OCI-LY1 (cell line): ENCODE results near the gene HDAC7.

Experiments
- H2AFZ ChIP-seq: fragments of 200-600 bp; sonication (generic), shearing (Covaris generic); 2 replicates; pipeline ENCODE4 v1.6.0; 2014; ENCODE audit warnings: antibody characterized with exemption, mild to moderate bottlenecking, low read length
- H3F3A ChIP-seq: fragments of 200-600 bp; sonication (generic), shearing (Covaris generic); 2 replicates; pipeline ENCODE4 v1.6.0; 2014; ENCODE audit warnings: mild to moderate bottlenecking, antibody characterized with exemption, low read length, moderate library complexity; ENCODE audit not compliant: insufficient read depth
- H3K27ac ChIP-seq: fragments of 200-600 bp; sonication (generic); 2 replicates; pipeline ENCODE4 v1.5.1; 2014; ENCODE audit warnings: low read length, mixed run types, mild to moderate bottlenecking, low read depth; ENCODE audit not compliant: poor library complexity, severe bottlenecking
- H3K27me3 ChIP-seq: fragments of 200-600 bp; sonication (generic); 2 replicates; pipeline ENCODE4 v1.6.0; 2014; ENCODE audit warnings: antibody characterized with exemption, mild to moderate bottlenecking, low read length, moderate library complexity; ENCODE audit not compliant: insufficient read depth
- H3K36me3 ChIP-seq: fragments of 200-600 bp; sonication (generic); 2 replicates; pipeline ENCODE4 v1.6.1; 2014; ENCODE audit warnings: mild to moderate bottlenecking, antibody characterized with exemption, low read length, moderate library complexity, mixed read lengths; ENCODE audit not compliant: insufficient read depth
- H3K4me1 ChIP-seq: fragments of 200-600 bp; sonication (generic); 2 replicates; pipeline ENCODE4 v1.5.1; 2014; ENCODE audit warnings: mild to moderate bottlenecking, low read length, moderate library complexity; ENCODE audit not compliant: insufficient read depth, severe bottlenecking
- H3K4me2 ChIP-seq: fragments of 200-600 bp; sonication (generic), shearing (Covaris generic); 2 replicates; pipeline ENCODE4 v1.6.1; 2014; ENCODE audit warnings: low read length
- H3K4me3 ChIP-seq: fragments of 200-600 bp; sonication (generic); 2 replicates; pipeline ENCODE4 v1.5.1; 2014; ENCODE audit warnings: low read length, low read depth, mild to moderate bottlenecking, mixed read lengths; ENCODE audit not compliant: poor library complexity, severe bottlenecking
- H3K79me2 ChIP-seq: fragments of 200-600 bp; shearing (Covaris generic); 2 replicates; pipeline ENCODE4 v1.6.1; 2016; ENCODE audit warnings: mixed run types, low read length, mixed read lengths; ENCODE audit not compliant: insufficient read depth
- H3K9ac ChIP-seq: fragments of 200-600 bp; sonication (generic), shearing (Covaris generic); 2 replicates; pipeline ENCODE4 v1.6.1; 2014; ENCODE audit warnings: mild to moderate bottlenecking, low read length, mixed read lengths
- H3K9me2 ChIP-seq: fragments of 200-600 bp; sonication (generic), shearing (Covaris generic); 2 replicates; pipeline ENCODE4 v1.6.1; 2014; ENCODE audit warnings: low read depth, mild to moderate bottlenecking, low read length, mixed read lengths
- H3K9me3 ChIP-seq: fragments of 200-600 bp; shearing (Covaris generic); 2 replicates; pipeline ENCODE4 v1.6.1; 2014; ENCODE audit warnings: low read length, mixed read lengths
- H4K20me1 ChIP-seq: fragments of 200-600 bp; sonication (generic), shearing (Covaris generic); 2 replicates; pipeline ENCODE4 v1.6.0; 2016; ENCODE audit warnings: mild to moderate bottlenecking, low read length; ENCODE audit not compliant: insufficient read depth
- EZH2 ChIP-seq: fragments of 200-600 bp; sonication (generic), shearing (Covaris generic); IDR thresholded peaks from 2 replicates; pipeline ENCODE4 v1.8.0; 2017; ENCODE audit warnings: borderline replicate concordance, mixed run types, mild to moderate bottlenecking, antibody characterized with exemption, low read length, moderate library complexity, mixed read lengths
- TF ChIP-seq, protein P1 (sequence below): fragments of 200-600 bp; sonication (generic), shearing (Covaris generic); IDR thresholded peaks from 2 replicates; pipeline ENCODE4 v1.5.1; 2017; ENCODE audit warnings: mild to moderate bottlenecking, antibody characterized with exemption, low read length, moderate library complexity, mixed read lengths

The HDAC7 gene

DNA sequence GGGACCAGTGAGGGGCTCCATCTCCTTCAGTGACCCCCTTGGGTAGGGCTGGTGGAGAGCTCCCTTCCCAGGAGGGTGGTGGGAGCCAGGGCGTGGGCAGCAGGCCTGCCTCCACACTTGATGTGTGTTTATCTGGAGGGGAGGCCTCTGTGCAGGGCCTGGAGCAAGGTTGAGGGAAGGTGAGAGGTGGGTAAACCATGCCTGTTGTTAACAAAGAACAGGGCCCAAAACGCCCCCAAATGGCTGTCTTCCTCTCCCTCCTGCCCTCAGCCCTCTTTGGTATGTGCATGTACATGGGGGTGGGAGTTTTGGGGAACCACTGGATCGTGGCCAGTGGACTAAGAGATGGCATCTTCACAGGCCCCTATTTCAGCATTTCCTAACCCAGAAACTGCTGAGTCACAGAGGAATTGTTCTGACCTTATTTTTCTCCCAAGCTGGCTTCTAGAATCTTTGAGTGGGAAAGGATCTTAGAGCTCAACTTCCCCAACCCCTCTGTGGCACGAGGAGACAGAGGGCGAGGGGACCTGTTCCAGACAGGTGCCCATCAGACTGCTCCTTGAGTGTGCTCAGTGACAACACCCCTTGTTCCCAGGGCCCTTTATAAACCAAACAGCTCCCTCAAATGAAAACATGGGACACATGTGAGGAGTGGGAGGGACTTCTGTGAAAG lies 43.1 kb downstream of the HDAC7 start:
- H2AFZ ChIP-seq, result no peak overlapping the region
- H3K9me3 ChIP-seq, result no peaks in the 10 kb centered on the region
- no peaks in the 10 kb centered on the region for H3K79me2 ChIP-seq
- TF ChIP-seq EZH2, result no peak
- TF ChIP-seq, protein P1, sequence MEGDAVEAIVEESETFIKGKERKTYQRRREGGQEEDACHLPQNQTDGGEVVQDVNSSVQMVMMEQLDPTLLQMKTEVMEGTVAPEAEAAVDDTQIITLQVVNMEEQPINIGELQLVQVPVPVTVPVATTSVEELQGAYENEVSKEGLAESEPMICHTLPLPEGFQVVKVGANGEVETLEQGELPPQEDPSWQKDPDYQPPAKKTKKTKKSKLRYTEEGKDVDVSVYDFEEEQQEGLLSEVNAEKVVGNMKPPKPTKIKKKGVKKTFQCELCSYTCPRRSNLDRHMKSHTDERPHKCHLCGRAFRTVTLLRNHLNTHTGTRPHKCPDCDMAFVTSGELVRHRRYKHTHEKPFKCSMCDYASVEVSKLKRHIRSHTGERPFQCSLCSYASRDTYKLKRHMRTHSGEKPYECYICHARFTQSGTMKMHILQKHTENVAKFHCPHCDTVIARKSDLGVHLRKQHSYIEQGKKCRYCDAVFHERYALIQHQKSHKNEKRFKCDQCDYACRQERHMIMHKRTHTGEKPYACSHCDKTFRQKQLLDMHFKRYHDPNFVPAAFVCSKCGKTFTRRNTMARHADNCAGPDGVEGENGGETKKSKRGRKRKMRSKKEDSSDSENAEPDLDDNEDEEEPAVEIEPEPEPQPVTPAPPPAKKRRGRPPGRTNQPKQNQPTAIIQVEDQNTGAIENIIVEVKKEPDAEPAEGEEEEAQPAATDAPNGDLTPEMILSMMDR, result no peak
- no peaks in the 10 kb centered on the region for H4K20me1 ChIP-seq
- H3K4me2 ChIP-seq, result no peak overlapping the region
- H3K27me3 ChIP-seq, result no peaks in the 10 kb centered on the region
- H3F3A ChIP-seq, result no peaks in the 10 kb centered on the region
- H3K4me1 ChIP-seq, result peaks cover 54% of the 10 kb centered on the region
- peak overlapping the region; percentile 5 for H3K27ac ChIP-seq
- H3K9me2 ChIP-seq, result no peaks in the 10 kb centered on the region
- H3K36me3 ChIP-seq, result peaks cover 4% of the 10 kb centered on the region; the same call in 1 of the 2 replicates
- no peak overlapping the region for H3K9ac ChIP-seq
- no peak overlapping the region for H3K4me3 ChIP-seq

DNA sequence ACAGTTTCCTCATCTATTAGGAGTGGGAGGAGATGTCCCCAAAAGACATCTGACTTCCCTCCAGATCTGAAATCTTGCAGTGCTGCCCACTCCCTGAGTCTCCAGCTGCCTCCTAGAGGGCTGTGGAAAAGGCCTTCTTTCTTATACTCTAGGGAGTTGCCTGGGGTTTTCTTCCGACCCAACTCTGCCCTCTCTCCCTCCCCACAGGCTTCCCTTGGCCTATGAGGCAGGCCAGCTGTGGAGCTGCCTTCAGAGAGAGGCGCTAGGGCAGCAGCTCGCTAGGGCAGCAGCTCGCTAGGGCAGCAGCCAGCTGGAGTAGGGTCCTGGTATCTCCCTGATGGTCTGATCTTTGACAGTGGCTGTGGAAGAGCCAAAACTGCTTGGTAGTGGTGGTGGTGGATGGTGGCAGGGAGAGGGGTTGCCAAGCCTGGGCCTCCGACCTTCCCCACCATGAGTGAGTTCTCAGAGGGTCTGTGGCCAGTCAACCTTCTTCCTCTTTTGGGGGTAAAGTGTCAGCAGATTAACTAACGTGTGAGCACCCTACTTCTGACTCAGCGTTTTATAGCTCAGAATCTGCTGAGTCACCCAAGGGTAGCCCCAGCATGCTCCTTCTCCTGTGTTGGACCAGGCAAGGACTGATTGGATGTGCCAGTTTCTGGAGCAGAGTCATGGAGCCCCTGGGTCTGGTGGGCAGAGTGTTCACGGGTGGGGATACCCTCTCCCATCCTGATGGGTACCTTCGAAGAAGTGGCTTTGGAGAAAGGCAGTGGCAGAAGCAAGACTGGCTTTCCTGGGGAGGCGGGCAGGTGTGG lies 44.4 kb downstream of the HDAC7 start:
- Histone ChIP-seq H3K9me2 (no peaks in the 10 kb centered on the region), H3K4me3 (no peak overlapping the region), H3K79me2 (no peaks in the 10 kb centered on the region), H3K4me2 (no peak overlapping the region), H3K9ac (no peak overlapping the region), H3K4me1 (peaks cover 54% of the 10 kb centered on the region), H3K27ac (no peak overlapping the region), H4K20me1 (no peaks in the 10 kb centered on the region), H3F3A (no peaks in the 10 kb centered on the region), H3K36me3 (no peaks in the 10 kb centered on the region), H3K27me3 (no peaks in the 10 kb centered on the region), H3K9me3 (no peaks in the 10 kb centered on the region), H2AFZ (no peak overlapping the region)
- TF ChIP-seq EZH2, result no peak
- TF ChIP-seq, protein P1, result no peak

DNA sequence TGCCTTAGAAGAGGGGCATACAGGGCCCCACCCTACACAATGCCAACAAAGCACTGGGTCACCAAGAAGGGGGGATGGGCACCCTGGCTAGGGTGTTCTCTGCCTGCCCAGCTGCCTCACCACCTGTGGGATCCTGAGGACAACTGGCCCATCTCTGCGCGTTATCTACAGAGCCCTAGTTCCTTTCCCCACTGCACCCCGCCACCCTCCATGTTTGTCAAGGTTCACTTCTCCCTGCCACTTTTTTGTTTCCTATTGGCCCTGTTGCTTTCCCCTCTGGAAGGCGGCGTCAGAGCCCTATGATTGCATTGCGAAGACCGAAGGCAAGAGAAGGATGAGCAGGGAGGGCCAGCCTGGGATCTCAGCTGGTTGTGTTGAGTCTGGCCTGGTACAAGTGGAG lies 45.0 kb downstream of the HDAC7 start:
- Histone ChIP-seq H3K9ac (no peak overlapping the region), H2AFZ (no peak overlapping the region), H3F3A (no peaks in the 10 kb centered on the region), H3K79me2 (no peaks in the 10 kb centered on the region), H3K9me2 (no peaks in the 10 kb centered on the region), H3K27me3 (no peaks in the 10 kb centered on the region), H3K27ac (no peak overlapping the region), H3K4me3 (no peak overlapping the region), H3K4me2 (no peak overlapping the region), H3K9me3 (no peaks in the 10 kb centered on the region), H4K20me1 (no peaks in the 10 kb centered on the region), H3K36me3 (no peaks in the 10 kb centered on the region), H3K4me1 (peaks cover 48% of the 10 kb centered on the region)
- TF ChIP-seq EZH2, result no peak
- TF ChIP-seq, protein P1, result no peak
